DMS153 (cell line): ENCODE data around the gene PPP1R16B.

Experiments
- DNase-seq: peaks from one replicate; lab custom pipeline; 2025; lab: John Stamatoyannopoulos, UW

The PPP1R16B gene

DNA sequence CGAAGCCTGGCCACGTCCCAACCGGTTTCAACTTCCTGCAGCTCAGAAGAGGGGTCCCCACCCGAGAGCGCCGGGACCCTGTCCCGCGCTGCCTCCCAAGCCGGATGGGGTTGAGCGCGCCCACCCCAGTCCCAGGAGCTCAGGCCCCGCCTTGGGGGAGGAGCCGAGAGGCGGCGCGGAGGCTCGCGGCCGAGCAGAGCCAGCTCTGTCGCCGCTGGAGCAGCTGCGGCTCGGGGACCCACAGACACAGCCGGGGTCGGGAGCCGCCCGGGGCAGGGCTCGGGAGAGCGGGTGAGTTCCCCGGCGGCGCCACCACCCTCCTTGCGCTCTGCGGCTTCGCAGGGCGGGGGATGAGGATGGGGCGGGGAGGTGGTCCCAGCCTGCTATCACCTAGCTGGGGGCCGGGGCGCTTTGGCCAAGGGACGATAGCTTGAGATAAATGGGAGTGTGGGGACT, at the start of gene PPP1R16B:
Gene PPP1R16B (plus strand): TSS at position 196 of the 456 bp plus-strand sequence. CDS start 30,229 bp downstream, outside the sequence.
- no peak for DNase-seq

DNA sequence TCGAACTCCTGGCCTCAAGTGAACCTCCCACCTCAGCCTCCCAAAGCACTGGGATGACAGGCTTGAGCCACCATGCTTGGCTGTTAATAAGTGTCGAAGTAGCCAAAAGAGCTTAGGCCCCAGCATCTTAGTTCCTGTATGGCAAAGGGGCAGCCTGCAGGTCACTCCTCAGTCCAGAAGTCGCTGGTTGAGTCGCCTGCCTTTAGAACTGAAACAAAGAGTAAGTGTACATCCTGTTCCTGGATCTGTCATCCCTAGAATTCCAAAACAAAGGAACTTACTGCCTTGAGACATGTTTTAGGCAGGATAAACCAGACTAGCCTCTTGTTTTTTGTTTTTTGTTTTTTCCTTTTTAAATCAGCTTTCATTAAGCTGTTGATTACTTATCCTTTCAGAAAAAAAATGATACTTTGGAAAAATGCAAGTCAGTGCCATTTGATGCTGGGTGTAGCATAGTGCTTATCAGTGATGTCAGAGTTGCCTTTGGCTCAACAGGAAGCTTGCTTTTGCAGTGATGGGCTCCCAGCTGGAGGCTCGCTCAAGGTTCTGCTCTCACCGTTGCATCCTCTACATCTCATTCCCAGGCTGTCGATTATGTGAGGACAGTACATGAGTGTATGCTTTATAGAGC, 48.2 kb upstream of the PPP1R16B start:
- DNase-seq = no peak

DNA sequence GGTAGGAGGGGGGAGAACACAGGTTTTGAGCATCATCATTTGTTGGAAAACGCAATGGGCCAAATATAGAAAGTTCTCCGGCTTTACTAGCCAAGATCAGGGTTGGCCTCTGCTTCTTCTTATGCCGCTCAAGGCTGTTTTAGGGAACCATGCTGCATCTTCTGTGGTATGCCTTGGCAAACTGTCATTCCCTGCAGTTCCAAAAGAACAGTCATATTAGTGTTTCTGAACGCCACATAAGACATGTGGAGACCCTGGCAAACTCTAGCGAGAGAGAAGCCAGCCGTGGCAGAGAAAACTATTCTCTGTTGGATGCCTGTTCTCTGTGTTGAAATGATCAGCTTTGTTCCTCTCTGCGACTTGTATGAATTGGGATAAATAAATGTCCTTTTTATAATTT, 46.4 kb upstream of the PPP1R16B start:
- no peak for DNase-seq

DNA sequence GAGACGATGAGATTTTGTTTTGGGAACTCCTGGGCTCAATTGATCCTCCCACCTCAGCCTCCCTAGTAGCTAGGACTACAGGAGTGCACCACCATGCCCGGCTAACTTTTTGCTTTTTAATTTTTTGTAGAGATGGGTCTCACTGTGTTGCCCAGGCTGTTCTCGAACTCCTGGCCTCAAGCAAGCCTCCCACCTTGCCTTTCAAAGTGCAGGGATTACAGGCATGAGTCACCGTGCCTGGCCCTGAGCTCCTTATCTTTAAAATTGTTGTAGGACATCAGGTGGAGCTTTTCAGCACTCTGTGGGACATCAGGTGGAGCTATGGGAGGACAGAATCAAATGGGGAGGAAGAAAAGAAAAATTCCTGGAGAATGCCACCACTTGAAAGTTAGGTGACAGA, 44.5 kb upstream of the PPP1R16B start:
- no peak for DNase-seq

DNA sequence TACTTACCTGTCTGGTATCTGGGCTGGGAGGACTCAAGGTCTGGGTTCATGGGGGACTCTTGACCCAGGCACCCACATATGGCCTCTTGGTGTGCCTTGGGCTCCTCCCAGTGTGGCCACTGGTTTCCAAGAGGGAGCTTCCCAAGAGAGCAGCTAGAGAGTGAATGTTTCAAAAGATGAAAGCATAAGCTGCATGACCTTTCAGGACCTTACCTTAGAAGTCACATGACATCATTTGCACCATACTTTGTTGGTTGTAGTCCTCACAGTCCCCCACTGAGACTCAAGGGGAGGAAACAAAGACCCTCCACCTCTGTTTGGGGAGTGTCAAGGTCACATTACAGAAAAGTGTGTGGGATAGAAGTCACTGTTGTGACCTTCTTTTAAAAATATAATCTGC, 43.3 kb upstream of the PPP1R16B start:
- DNase-seq = no peak

DNA sequence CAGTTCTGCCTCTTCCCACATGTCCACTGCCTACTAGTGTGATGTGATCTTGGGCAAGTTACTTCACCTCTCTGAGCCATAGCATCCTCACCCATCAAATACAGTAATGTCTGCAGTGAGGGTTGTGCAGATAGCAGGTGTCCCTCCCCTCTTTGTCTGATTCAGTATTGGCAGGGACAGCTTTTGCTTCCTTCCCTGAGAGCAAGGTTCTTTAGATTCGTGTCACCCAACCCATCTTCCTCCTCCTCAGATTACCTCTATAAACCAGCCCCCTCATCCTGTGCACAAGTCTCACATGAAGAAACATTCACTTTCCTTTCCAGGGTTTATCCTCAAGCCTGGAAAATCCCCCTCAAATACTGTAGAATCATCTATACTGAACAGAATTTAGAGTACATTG, 41.9 kb upstream of the PPP1R16B start:
- DNase-seq = no peak

DNA sequence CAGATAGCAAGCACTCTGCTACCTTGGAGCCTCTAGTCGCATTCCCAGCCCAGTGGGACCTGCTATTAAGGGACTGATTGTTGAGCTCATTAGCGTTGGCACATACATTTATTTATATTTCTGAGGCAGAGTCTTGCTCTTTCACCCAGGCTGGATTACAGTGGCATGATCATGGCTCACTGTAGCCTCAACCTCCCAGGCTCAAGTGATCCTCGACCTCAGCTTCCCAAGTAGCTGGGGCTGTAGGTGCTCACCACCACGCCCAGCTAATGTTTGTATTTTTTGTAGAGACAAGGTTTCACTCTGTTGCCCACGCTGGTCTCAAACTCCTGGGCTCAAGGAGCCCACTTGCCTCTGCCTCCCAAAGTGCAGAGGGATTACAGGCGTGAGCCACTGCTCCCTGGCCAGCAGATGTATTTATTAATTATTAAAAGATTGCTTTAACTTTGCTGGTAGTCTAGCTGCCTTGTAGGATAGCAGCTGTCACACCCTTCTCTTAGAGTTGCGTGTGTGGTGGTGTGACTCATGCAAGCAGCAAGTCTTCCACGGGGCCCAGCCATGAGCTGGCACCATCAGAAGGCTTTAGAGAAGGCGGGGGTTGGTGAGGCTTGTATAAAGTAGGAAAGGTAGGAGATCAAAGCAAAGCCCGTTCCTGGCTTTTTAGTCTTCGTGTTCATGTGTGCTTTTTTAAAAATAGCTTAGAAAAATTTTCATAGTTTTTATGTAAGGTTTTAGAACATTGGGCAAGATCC, 40.8 kb upstream of the PPP1R16B start:
- DNase-seq = no peak

DNA sequence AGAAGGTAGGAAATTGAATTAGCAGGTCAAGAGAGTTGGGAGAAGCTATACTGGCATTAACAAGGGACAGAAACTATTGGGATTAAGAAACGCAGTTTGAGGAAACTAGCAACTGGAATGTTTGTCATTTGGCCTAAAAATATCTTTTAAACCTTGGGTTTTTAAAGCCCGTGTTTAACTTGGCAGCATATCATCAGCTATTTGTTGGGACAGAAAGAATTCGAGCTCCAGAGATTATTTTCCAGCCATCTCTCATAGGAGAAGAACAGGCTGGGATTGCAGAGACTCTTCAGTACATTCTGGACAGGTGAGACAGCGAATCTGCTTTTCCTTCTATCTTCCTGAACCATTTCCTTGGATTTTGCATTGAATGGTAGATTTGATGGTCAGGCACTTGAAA, 39.4 kb upstream of the PPP1R16B start:
- DNase-seq = no peak

DNA sequence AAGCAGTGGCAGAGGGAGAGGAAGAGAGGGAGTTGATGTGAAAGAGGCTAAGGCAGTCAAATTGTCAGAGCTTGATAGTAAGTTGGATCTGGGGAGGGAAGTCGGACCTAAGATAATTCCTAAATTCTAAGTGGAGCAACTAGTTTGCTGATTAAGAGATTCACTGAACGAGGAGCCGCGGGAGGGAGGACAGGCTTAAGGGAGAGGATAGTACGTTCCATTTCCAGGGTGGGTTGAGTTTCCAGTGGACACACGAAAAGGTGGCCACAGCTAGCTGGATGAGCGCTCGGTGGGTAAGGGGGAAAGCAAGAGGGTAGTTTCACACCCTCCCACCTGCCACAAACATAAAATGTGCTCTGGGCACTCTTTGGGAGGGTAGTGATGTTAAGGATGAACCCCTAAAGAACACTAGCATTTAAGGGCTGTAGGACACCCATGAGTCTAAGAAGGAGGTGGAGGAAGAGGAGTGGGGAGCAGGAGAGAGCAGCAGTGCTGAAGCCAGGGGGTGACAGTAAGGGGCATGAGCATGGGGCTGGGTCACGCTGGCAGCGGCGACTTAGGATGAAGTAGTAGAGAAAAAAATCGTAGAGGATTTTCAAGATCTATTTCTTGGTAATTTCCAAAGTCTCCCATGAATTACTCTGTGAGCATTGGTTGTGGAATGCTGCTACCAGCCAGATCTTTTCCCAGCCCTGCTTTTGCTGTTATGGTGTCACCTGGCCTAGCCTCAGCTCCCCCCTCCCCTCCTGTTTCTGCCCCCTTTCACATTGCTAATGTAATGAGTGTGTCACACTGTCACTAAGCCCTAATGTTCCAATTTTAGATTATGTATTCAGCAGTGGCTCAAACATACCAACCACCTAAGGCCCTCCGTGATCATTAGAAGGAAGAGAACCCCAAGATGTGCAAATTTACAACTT, 35.9 kb upstream of the PPP1R16B start:
- no peak for DNase-seq

DNA sequence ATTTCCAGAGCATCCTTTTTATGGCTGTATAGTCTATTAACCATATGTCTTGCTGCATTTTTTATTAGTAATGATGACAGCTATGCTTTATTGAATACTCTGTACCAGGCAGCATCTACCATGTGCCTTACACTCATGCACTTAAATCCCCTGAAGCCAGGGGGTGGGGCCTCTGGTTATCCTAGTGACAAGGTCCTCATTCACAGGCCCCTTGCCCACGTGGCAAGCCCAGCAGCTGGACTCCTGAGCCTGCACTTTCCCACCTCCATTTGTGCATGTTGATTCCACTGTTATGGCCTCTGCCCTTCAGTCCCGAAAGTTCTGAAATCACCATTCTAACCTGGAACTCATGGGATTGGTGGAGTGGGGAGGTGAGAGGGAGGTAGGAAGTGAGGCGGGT, 35.0 kb upstream of the PPP1R16B start:
- no peak for DNase-seq

DNA sequence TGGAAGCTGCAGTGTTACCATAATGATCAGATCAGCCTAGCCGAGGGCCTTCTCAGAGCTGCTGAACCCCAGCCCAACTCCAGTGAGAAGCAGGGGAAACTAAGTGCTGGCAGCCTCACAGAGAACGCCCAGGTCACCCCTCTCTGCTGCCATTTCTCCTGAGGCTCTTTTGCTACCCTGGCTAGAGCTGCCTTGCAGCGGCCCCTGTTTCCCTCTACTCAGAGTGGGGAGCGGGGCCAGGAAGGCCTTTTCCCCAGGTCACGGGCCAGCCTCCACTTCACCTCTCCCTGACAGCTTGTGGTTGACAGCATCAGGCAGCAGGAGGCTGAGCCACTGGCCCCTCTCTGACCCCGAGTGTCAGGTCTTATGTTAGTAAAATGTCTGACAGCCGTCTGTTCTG, 34.5 kb upstream of the PPP1R16B start:
- no peak for DNase-seq

DNA sequence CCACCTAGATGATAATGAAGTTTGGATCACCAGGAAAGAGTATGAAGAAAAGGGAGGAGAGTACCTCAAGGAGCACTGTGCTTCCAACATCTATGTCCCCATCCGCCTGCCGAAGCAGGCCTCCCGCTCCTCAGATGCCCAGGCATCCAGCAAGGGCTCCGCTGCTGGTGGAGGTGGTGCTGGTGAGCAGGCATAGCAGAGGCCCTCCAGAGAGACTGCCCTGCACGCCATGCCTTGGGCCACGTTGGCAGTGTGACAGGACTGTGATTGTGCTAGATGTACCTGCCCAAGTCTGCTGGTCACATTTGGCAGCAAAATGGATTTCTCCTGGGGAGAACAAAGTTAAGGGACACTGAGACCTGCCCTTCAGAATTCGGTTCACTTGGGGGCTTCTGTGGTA, 33.9 kb upstream of the PPP1R16B start:
- no peak for DNase-seq

DNA sequence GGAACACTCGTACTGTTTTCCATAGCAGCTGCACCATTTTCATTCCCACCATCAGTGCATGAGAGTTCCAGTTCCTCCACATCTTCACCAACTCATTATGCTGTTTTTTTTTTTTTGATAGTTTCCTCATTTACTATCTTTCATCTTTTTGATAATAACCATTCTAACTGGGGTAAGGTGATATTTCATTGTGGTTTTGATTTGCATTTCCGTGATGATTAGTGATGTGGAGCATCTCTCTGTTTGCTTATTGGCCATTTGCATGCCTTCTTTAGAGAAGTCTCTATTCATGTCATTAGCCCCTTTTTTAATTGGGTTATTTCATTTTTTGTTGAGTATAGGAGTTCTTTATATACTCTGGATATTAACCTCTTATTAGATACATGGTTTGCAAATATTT, 31.3 kb upstream of the PPP1R16B start:
- no peak for DNase-seq

DNA sequence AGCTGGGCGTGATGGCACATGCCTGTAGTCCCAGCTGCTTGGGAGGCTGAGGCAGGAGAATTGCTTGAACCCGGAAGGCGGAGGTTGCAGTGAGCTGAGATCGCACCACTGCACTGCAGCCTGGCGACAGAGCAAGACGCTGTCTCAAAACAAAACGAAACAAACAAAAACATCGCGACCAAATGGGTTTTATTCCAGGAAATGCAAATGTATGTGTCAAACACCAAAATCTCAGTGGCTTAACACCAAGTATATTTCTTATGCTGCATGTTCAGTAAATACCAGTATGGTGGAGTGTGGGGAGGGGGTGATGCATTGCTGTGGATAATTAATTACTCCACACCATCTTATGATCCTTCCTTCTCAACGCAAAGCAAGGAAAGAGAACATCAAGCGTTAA, 29.1 kb upstream of the PPP1R16B start:
- DNase-seq = no peak

DNA sequence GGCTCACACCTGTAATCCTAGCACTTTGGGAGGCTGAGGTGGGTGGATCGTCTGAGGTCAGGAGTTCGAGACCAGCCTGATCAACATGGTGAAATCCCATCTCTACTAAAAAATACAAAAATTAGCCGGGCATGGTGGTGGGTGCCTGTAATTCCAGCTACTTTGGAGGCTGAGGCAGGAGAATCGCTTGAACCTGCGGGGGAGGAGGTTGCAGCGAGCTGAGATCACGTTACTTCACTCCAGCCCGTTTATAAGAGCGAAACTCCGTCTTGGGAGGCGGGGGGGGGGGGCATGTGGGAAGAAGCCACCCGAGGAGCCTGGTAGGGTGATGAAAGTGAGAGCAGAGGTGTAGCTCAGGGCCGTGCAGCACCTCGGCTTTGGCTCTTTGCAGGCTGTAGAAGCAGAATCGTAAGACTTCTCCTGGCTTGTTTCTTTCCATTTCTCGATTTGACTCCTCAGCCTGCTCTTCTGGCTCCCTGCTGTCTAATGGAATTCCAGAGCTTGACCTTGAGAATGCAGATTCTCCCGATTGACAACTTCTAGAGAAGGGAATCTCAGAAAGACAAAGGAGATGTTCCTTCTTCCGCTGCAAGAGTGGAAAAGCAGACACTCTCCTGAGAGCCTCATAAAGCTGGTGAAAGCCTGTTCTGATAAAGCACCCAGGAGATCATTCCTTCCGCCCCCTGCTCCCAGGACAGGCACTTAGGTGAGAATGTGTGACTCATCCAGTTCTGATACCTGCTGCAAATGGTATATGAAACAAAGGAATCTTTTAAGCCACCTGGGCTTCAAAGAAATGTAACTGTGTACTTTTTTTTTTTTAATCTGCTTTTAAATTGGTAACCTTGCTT, 26.0 kb upstream of the PPP1R16B start:
- DNase-seq = no peak

DNA sequence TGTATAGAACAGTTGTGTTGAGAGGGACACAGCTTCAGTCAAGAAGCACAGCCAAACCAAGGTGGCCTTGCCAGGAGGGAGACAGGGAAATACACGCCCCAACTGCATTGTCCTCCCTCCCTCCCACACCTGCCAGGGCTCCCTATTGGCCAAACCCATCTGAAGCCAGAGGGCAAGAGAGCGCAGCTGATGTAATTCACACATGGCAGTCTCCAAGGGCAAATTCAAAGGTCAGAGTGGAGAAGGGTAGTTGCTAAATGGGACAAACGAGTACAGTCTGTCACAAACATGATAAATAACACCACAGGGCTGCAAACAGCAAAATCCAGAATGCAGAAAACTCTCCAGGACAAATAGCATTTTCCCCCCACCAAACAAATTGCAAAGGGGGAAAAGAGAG, 23.2 kb upstream of the PPP1R16B start:
- no peak for DNase-seq

DNA sequence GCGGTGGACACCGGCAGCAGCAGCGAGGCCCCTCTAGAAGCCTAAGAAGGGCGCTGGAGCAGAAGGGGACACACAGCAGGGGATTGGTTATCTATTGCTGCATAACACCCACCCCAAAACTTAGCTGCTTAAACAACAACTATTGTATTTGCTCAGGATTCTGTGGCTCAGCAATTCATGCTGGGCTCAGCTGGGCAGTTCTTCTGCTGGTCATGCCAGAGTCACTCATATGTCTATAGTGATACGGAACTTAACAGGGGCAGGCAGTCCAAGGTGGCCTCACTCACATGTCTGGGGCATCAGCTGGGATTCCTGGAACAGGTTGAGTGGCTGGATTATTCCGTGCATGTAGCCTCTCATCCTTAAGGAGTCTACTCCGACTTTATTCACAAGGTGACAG, 17.6 kb upstream of the PPP1R16B start:
- DNase-seq = no peak

DNA sequence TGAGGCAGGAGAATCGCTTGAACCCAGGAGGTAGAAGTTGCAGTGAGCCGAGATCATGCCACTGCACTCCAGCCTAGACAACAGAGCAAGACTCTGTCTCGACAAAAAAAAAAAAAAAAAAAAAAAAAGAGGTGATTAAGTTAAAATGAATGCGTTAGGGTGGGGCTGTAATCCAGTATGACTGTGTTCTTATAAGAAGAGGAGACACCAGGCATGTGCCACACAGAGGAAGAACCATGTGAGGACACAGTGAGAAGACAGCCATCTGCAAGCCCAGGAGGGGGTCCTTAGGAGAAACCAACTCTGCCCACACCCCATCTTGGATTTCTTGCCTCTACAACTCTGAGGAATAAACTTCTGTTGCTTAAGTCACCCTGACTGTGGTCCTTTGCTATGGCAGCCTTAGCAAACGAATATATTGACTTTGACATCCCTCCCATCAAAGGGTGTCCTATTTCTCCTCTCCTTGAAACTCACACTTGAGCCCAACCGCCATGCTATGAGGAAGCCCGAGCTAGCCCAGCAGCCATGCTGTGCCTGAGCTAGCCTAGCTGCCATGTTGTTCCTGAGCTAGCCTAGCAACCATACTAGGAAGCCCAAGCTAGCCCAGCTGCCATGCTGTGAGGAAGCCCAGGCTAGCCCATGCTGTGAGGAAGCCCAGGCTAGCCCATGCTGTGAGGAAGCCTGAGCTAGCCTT, 15.8 kb upstream of the PPP1R16B start:
- no peak for DNase-seq

DNA sequence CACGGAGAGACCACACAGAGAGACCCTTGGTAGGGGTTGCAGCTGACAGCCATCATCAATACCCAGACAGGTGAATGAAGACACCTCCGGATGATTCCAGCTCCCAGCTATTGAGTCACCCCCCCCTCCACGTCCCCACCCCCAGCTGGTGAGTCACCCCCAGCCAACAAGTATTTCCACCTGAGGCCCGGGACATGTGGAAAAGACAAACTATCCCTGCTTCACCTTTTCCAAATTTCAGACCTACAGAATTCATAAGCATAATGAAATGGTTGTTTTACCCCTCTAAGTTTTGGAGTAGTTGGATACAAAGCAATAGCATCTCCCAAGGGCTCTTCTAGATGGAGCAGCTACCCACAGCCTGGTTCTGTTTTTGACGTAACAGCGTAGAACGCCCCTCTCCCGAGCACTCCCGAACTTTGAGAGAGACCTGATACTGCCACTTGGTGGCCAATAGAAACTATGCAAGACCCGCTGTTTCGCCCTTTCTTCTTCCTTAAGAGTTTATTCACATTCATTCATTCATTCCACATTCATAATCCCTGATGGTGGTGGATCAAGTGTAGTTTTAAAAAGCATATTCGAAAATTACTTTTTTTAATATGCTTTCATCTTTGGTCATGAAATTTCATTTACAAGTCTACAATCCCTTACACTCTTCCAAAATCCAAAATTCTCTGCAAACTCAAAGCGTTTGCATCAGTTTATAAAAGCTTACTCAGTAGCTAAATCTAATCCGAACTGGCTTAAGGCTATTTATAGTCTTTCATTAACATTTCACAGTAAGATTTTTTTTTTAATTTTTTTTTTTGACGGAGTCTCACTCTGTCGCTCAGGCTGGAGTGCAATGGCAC, 15.1 kb upstream of the PPP1R16B start:
- DNase-seq = no peak

DNA sequence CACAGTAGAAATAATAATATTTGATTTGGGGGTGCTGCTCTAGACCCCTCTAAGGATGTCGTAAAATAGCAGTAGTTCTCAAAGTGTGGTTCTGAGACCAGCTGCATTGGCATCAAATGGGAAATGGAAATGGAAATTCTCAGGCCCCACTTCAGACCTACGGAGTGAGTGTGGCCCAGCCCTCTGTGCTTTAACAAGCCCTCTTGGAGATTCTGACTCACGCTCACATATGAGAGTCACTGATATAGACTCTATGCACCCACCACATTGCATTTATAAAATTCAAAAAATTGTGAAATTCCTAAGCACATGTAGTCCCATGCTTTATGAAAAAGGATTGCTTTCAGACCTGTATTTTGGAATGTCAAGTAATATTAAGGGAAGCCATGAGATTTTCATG, 14.2 kb upstream of the PPP1R16B start:
- no peak for DNase-seq
